Stimulated activated CD4-positive, alpha-beta T cell treated with anti-CD3 and anti-CD28 coated beads, Interleukin-1b, Interleukin-23, amount 100 ng/mL, for 1 hour (primary cell): ENCODE measurements around the gene UBE2Z.

Experiments
- DNase-seq, 2 donors: peaks; one replicate each; pipeline ENCODE4 v3.0.0-alpha.2; 2020; ENCODE audit warnings: low read depth in 2 of 2

The UBE2Z gene

GRCh38 chr17:48960834-48961515 lies 52.8 kb downstream of the UBE2Z start:
- no peak for DNase-seq

- DNase-seq = no peak
These were observed 53.5 kb downstream of the UBE2Z start for GRCh38 chr17:48961516-48962233.

GRCh38 chr17:48970224-48970623 lies 62.0 kb downstream of the UBE2Z start:
- DNase-seq = no peak

GRCh38 chr17:48970865-48971687 lies 62.9 kb downstream of the UBE2Z start:
- no peak for DNase-seq

GRCh38 chr17:48972749-48973097 lies 64.5 kb downstream of the UBE2Z start:
- DNase-seq = no peak

GRCh38 chr17:48973806-48974205 lies 65.6 kb downstream of the UBE2Z start:
- no peak for DNase-seq
